ENCODE results near the gene IL17RA. TPM values are rescaled to one million over a fixed set of nuclear protein-coding genes. Genes with fewer than 3 reads are reported as not detected.

IL17RA gene
- total RNA-seq, 1 experiment from 2014 or later, result 18.0 TPM

DNA sequence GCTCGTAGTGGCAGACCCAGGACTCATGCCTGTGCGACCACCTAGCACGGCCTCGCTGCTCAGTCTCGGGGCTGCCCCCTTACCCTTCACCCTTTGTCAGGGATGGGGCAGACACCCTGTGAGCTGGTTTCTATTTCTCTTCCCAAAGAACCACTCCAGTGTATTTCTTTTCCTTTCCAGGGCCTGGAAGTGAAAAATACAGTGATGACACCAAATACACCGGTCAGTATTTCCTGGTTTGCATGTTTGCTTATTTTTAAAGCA is 22.7 kb downstream of the IL17RA start:
- no peak overlapping the region for H3K4me3 Mint-ChIP-seq (ENCODE audit: low read depth, unreplicated experiment)
- DNase-seq, result no peak
- intact Hi-C loops (cut with micrococcal nuclease; ENCODE audit: unreplicated experiment), result no loop called here
- CTCF ChIA-PET, result no interaction called here
- H3K27me3 Mint-ChIP-seq (ENCODE audit: unreplicated experiment), result no peaks in the 10 kb centered on the region
- H3K4me1 Mint-ChIP-seq (ENCODE audit: low read depth, unreplicated experiment), result no peaks in the 10 kb centered on the region
- H3K9me3 Mint-ChIP-seq (ENCODE audit: low read depth, unreplicated experiment), result no peaks in the 10 kb centered on the region
- H3K36me3 Mint-ChIP-seq (ENCODE audit: insufficient read depth, unreplicated experiment), result no peaks in the 10 kb centered on the region
- H3K27ac Mint-ChIP-seq (ENCODE audit: unreplicated experiment), result no peak overlapping the region
- TF ChIP-seq, protein P1, sequence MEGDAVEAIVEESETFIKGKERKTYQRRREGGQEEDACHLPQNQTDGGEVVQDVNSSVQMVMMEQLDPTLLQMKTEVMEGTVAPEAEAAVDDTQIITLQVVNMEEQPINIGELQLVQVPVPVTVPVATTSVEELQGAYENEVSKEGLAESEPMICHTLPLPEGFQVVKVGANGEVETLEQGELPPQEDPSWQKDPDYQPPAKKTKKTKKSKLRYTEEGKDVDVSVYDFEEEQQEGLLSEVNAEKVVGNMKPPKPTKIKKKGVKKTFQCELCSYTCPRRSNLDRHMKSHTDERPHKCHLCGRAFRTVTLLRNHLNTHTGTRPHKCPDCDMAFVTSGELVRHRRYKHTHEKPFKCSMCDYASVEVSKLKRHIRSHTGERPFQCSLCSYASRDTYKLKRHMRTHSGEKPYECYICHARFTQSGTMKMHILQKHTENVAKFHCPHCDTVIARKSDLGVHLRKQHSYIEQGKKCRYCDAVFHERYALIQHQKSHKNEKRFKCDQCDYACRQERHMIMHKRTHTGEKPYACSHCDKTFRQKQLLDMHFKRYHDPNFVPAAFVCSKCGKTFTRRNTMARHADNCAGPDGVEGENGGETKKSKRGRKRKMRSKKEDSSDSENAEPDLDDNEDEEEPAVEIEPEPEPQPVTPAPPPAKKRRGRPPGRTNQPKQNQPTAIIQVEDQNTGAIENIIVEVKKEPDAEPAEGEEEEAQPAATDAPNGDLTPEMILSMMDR (IDR thresholded peaks at IDR 0.05; ENCODE audit: unreplicated experiment), result no peak
- no TSS peak for BruUV-seq (replicated peaks)

DNA sequence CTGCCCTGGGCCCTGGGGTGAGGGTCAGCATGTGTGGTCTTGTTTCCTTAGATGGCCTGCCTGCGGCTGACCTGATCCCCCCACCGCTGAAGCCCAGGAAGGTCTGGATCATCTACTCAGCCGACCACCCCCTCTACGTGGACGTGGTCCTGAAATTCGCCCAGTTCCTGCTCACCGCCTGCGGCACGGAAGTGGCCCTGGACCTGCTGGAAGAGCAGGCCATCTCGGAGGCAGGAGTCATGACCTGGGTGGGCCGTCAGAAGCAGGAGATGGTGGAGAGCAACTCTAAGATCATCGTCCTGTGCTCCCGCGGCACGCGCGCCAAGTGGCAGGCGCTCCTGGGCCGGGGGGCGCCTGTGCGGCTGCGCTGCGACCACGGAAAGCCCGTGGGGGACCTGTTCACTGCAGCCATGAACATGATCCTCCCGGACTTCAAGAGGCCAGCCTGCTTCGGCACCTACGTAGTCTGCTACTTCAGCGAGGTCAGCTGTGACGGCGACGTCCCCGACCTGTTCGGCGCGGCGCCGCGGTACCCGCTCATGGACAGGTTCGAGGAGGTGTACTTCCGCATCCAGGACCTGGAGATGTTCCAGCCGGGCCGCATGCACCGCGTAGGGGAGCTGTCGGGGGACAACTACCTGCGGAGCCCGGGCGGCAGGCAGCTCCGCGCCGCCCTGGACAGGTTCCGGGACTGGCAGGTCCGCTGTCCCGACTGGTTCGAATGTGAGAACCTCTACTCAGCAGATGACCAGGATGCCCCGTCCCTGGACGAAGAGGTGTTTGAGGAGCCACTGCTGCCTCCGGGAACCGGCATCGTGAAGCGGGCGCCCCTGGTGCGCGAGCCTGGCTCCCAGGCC is 23.7 kb downstream of the IL17RA start:
- H3K4me1 Mint-ChIP-seq (ENCODE audit: low read depth, unreplicated experiment), result no peaks in the 10 kb centered on the region
- CTCF ChIA-PET, result no interaction called here

DNA sequence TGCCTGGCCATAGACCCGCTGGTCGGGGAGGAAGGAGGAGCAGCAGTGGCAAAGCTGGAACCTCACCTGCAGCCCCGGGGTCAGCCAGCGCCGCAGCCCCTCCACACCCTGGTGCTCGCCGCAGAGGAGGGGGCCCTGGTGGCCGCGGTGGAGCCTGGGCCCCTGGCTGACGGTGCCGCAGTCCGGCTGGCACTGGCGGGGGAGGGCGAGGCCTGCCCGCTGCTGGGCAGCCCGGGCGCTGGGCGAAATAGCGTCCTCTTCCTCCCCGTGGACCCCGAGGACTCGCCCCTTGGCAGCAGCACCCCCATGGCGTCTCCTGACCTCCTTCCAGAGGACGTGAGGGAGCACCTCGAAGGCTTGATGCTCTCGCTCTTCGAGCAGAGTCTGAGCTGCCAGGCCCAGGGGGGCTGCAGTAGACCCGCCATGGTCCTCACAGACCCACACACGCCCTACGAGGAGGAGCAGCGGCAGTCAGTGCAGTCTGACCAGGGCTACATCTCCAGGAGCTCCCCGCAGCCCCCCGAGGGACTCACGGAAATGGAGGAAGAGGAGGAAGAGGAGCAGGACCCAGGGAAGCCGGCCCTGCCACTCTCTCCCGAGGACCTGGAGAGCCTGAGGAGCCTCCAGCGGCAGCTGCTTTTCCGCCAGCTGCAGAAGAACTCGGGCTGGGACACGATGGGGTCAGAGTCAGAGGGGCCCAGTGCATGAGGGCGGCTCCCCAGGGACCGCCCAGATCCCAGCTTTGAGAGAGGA is 24.5 kb downstream of the IL17RA start:
- intact Hi-C loops (cut with micrococcal nuclease; ENCODE audit: unreplicated experiment), result no loop called here
- H3K9me3 Mint-ChIP-seq (ENCODE audit: low read depth, unreplicated experiment), result no peaks in the 10 kb centered on the region
- TF ChIP-seq, protein P1 (IDR thresholded peaks at IDR 0.05; ENCODE audit: unreplicated experiment), result no peak
- H3K36me3 Mint-ChIP-seq (ENCODE audit: insufficient read depth, unreplicated experiment), result no peaks in the 10 kb centered on the region
- H3K4me1 Mint-ChIP-seq (ENCODE audit: low read depth, unreplicated experiment), result no peaks in the 10 kb centered on the region
- H3K27me3 Mint-ChIP-seq (ENCODE audit: unreplicated experiment), result no peaks in the 10 kb centered on the region
- DNase-seq, result no peak
- CTCF ChIA-PET, result interaction anchor here (0.7 kb wide), 1 partner anchor 26 kb away, joined by 3 read pairs; no protein-coding TSS in a partner anchor
- no peak overlapping the region for H3K4me3 Mint-ChIP-seq (ENCODE audit: low read depth, unreplicated experiment)
- no TSS peak for BruUV-seq (replicated peaks)
- no peak overlapping the region for H3K27ac Mint-ChIP-seq (ENCODE audit: unreplicated experiment)

More for the DNA sequence above, 23.7 kb downstream of the IL17RA start:
- Mint-ChIP-seq H3K36me3 (ENCODE audit: insufficient read depth, unreplicated experiment) (no peaks in the 10 kb centered on the region), H3K27ac (ENCODE audit: unreplicated experiment) (no peak overlapping the region), H3K9me3 (ENCODE audit: low read depth, unreplicated experiment) (no peaks in the 10 kb centered on the region), H3K27me3 (ENCODE audit: unreplicated experiment) (no peaks in the 10 kb centered on the region), H3K4me3 (ENCODE audit: low read depth, unreplicated experiment) (no peak overlapping the region)
- DNase-seq, result no peak
- TF ChIP-seq, protein P1 (IDR thresholded peaks at IDR 0.05; ENCODE audit: unreplicated experiment), result no peak
- BruUV-seq (replicated peaks), result no TSS peak
- intact Hi-C loops (cut with micrococcal nuclease; ENCODE audit: unreplicated experiment), result no loop called here

DNA sequence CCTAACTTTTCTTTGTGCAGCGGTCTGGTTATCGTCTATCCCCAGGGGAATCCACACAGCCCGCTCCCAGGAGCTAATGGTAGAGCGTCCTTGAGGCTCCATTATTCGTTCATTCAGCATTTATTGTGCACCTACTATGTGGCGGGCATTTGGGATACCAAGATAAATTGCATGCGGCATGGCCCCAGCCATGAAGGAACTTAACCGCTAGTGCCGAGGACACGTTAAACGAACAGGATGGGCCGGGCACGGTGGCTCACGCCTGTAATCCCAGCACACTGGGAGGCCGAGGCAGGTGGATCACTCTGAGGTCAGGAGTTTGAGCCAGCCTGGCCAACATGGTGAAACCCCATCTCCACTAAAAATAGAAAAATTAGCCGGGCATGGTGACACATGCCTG is 25.2 kb downstream of the IL17RA start:
- no peak for DNase-seq
- H3K36me3 Mint-ChIP-seq (ENCODE audit: insufficient read depth, unreplicated experiment), result no peaks in the 10 kb centered on the region
- H3K4me1 Mint-ChIP-seq (ENCODE audit: low read depth, unreplicated experiment), result no peaks in the 10 kb centered on the region
- H3K27me3 Mint-ChIP-seq (ENCODE audit: unreplicated experiment), result no peaks in the 10 kb centered on the region
- no TSS peak for BruUV-seq (replicated peaks)
- TF ChIP-seq, protein P1 (IDR thresholded peaks at IDR 0.05; ENCODE audit: unreplicated experiment), result no peak
- no peak overlapping the region for H3K4me3 Mint-ChIP-seq (ENCODE audit: low read depth, unreplicated experiment)
- intact Hi-C loops (cut with micrococcal nuclease; ENCODE audit: unreplicated experiment), result no loop called here
- H3K9me3 Mint-ChIP-seq (ENCODE audit: low read depth, unreplicated experiment), result no peaks in the 10 kb centered on the region
- CTCF ChIA-PET, result no interaction called here
- H3K27ac Mint-ChIP-seq (ENCODE audit: unreplicated experiment), result no peak overlapping the region
